Gastroesophageal sphincter (tissue), 4 donors: ENCODE data around the gene RING1. TPM values are rescaled to one million over a fixed set of nuclear protein-coding genes. Genes with fewer than 3 reads are reported as not detected.

Source experiments
- ATAC-seq: fragments of 150-250 bp; one replicate; pipeline ENCODE4 v1.9.1; 2016; ENCODE audit warnings: mild to moderate bottlenecking, moderate library complexity
- H3K27ac ChIP-seq, 4 donors: fragments of 200-600 bp; sonication (generic) in 3 of 4; 1 replicate in 3 of 4; 2 replicates in 1 of 4; pipeline ENCODE4 v1.5.1; 2016 to 2019
- H3K27me3 ChIP-seq: fragments of 200-600 bp; sonication (generic); one replicate; pipeline ENCODE4 v1.5.1; 2019
- H3K36me3 ChIP-seq, 2 donors: fragments of 200-600 bp; sonication (generic); one replicate each; pipeline ENCODE4 v1.5.1; 2019; ENCODE audit warnings: control low read depth in 1 of 2
- H3K4me1 ChIP-seq, 3 donors: fragments of 200-600 bp; sonication (generic); 1 replicate in 2 of 3; 2 replicates in 1 of 3; pipeline ENCODE4 v1.5.1; 2016 to 2019; ENCODE audit warnings: control low read depth in 2 of 3
- H3K4me3 ChIP-seq, 2 donors: fragments of 200-600 bp; sonication (generic); one replicate each; pipeline ENCODE4 v1.5.1; 2019; ENCODE audit warnings: mild to moderate bottlenecking in 1 of 2, moderate library complexity in 1 of 2
- H3K9me3 ChIP-seq, 3 donors: fragments of 200-600 bp; sonication (generic); one replicate each; pipeline ENCODE4 v1.5.1; 2017 to 2019; ENCODE audit warnings: control low read depth in 2 of 3
- CTCF ChIP-seq, 4 experiments: fragments of 200-600 bp in 2 of 4; fragments of 450-650 bp in 2 of 4; sonication (generic) in 1 of 4; IDR thresholded peaks; one replicate each; pipeline ENCODE4 v1.5.1; 2017 to 2019; ENCODE audit warnings: antibody characterized with exemption in 4 of 4, mild to moderate bottlenecking in 2 of 4, moderate library complexity in 2 of 4
- EP300 ChIP-seq: sonication (generic); formaldehyde crosslinking; IDR thresholded peaks from one replicate; pipeline ENCODE4 v1.6.1; 2017; ENCODE audit warnings: antibody characterized with exemption, mild to moderate bottlenecking
- POLR2A ChIP-seq, 2 donors: fragments of 450-650 bp; IDR thresholded peaks; one replicate each; pipeline ENCODE4 v1.6.1; 2017; ENCODE audit warnings: antibody characterized with exemption in 2 of 2, mild to moderate bottlenecking in 2 of 2, moderate library complexity in 1 of 2
- POLR2AphosphoS5 ChIP-seq: sonication (generic); formaldehyde crosslinking; IDR thresholded peaks from one replicate; pipeline ENCODE4 v1.6.1; 2017; ENCODE audit warnings: antibody characterized with exemption
- WGBS, 2 donors: methylation state at CpG; one replicate each; pipeline ENCODE4 v1.1.5; 2018; ENCODE audit warnings: low coverage in 1 of 2; 5-methylcytosine and 5-hydroxymethylcytosine counted together
- total RNA-seq, 4 donors: library from RNA; depleted of rRNA; stranded (reverse); fragments of >200 nt; gene quantifications; one replicate each; pipeline ENCODE4 v1.1.0, GENCODE V29; 2016

RING1 gene
- total RNA-seq, 4 donors from 2014 or later, result 12.5 to 23.8 (median 17.7) TPM

- WGBS, 2 donors, result 18 to 40% methylated on average over 2 to 3 of the region's 16 CpGs
- no peak for ATAC-seq
These were observed 35.4 kb upstream of the RING1 start for GRCh38 chr6:33172688-33173534.

GRCh38 chr6:33173535-33174180 is 34.6 kb upstream of the RING1 start:
- H3K27ac ChIP-seq, result no peak overlapping the region
- H3K9me3 ChIP-seq, result no peaks in the 10 kb centered on the region
- no peaks in the 10 kb centered on the region for H3K36me3 ChIP-seq
- TF ChIP-seq POLR2AphosphoS5 (no peak), CTCF (IDR thresholded peaks at IDR 0.05) (no peak), POLR2A (IDR thresholded peaks at IDR 0.05) (no peak), EP300 (no peak)
- no peak for ATAC-seq
- H3K4me3 ChIP-seq, result no peak overlapping the region
- no peaks in the 10 kb centered on the region for H3K4me1 ChIP-seq
- WGBS, 2 donors, result 46 to 100% methylated on average over 1 to 4 of the region's 11 CpGs
- no peaks in the 10 kb centered on the region for H3K27me3 ChIP-seq

More at GRCh38 chr6:33172688-33173534, 35.4 kb upstream of the RING1 start:
- no peak overlapping the region for H3K4me3 ChIP-seq
- H3K36me3 ChIP-seq, result no peaks in the 10 kb centered on the region
- H3K27me3 ChIP-seq, result no peaks in the 10 kb centered on the region
- H3K27ac ChIP-seq, result no peak overlapping the region
- no peaks in the 10 kb centered on the region for H3K4me1 ChIP-seq
- TF ChIP-seq POLR2A (IDR thresholded peaks at IDR 0.05) (no peak), CTCF (IDR thresholded peaks at IDR 0.05) (peak in 3 of 4 experiments; percentile 38 to 56 (median 40))
- no peaks in the 10 kb centered on the region for H3K9me3 ChIP-seq

- no peak for ATAC-seq
- 100% methylated on average over 1 of the region's 4 CpGs; no CpG with 5 or more reads in 1 of the 2 donors for WGBS, 2 donors
- TF ChIP-seq POLR2AphosphoS5, result no peak
- TF ChIP-seq CTCF (IDR thresholded peaks at IDR 0.05), result no peak
- TF ChIP-seq POLR2A (IDR thresholded peaks at IDR 0.05), result no peak
- no peak for TF ChIP-seq EP300
These were observed 33.5 kb upstream of the RING1 start for GRCh38 chr6:33174784-33175183.

GRCh38 chr6:33175436-33176069 is 32.7 kb upstream of the RING1 start:
- Histone ChIP-seq H3K36me3 (no peaks in the 10 kb centered on the region), H3K27ac (no peak overlapping the region), H3K9me3 (no peaks in the 10 kb centered on the region), H3K4me3 (no peak overlapping the region), H3K4me1 (no peaks in the 10 kb centered on the region), H3K27me3 (no peaks in the 10 kb centered on the region)
- no peak for ATAC-seq
- no peak for TF ChIP-seq POLR2A (IDR thresholded peaks at IDR 0.05)
- TF ChIP-seq EP300, result no peak
- no peak for TF ChIP-seq POLR2AphosphoS5
- TF ChIP-seq CTCF (IDR thresholded peaks at IDR 0.05), result no peak
- 66% methylated on average over 4 of the region's 10 CpGs; no CpG with 5 or more reads in 1 of the 2 donors for WGBS, 2 donors

More at GRCh38 chr6:33174784-33175183, 33.5 kb upstream of the RING1 start:
- H3K36me3 ChIP-seq, result no peaks in the 10 kb centered on the region
- H3K9me3 ChIP-seq, result no peaks in the 10 kb centered on the region
- H3K4me3 ChIP-seq, result no peak overlapping the region
- no peaks in the 10 kb centered on the region for H3K27me3 ChIP-seq
- no peak overlapping the region for H3K27ac ChIP-seq
- no peaks in the 10 kb centered on the region for H3K4me1 ChIP-seq
